GM12874 (cell line): Measurements from ENCODE around the gene SLITRK2.

Source experiments
- TF ChIP-seq, protein P1 (sequence below): IDR thresholded peaks from 2 replicates; pipeline ENCODE4 v1.5.1; 2011; ENCODE audit warnings: low read depth, mild to moderate bottlenecking, control low read depth, low read length, moderate library complexity; ENCODE audit not compliant: insufficient read depth

The SLITRK2 gene

GRCh38 chrX:145832796-145833195 lies 15.2 kb downstream of the SLITRK2 start:
- TF ChIP-seq, protein P1, sequence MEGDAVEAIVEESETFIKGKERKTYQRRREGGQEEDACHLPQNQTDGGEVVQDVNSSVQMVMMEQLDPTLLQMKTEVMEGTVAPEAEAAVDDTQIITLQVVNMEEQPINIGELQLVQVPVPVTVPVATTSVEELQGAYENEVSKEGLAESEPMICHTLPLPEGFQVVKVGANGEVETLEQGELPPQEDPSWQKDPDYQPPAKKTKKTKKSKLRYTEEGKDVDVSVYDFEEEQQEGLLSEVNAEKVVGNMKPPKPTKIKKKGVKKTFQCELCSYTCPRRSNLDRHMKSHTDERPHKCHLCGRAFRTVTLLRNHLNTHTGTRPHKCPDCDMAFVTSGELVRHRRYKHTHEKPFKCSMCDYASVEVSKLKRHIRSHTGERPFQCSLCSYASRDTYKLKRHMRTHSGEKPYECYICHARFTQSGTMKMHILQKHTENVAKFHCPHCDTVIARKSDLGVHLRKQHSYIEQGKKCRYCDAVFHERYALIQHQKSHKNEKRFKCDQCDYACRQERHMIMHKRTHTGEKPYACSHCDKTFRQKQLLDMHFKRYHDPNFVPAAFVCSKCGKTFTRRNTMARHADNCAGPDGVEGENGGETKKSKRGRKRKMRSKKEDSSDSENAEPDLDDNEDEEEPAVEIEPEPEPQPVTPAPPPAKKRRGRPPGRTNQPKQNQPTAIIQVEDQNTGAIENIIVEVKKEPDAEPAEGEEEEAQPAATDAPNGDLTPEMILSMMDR = no peak

- TF ChIP-seq, protein P1 = no peak
Measured at GRCh38 chrX:145840531-145840930, 22.9 kb downstream of the SLITRK2 start.

DNA sequence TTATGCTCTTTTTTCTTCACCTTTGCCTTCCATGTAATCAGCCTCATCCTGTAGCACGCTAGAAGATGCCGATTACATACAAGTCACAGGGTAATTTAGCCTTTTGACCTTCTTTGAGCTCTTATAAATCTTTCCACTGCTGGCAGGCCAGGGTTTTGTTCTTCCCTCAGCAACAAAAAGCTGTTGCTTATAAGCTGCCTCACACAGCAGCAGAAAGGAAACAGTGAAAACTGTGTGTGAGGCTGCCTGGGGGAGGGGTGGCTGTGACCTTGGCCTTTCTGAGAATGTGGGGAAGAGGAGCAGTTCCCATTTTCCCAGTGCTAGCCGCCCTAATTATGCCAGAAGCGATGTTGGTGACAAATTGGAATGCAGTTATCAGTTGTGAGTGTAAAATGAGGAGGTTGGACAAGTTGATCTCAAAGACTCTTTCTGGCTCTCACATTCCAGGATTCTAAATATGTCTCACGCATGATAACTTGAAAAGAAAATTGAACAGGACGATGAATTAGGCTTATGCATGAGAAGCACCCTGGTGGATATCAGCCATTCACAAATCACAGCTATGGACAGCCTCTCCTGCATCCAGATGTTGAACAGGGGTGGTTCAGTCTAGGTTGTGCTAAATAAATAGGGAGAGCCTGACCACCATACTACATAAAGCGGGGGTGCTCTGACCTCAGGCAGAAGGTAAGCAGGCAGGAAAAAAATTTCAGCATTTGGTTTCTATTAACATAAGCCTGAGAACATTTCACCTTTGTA lies 25.7 kb downstream of the SLITRK2 start:
- TF ChIP-seq, protein P1 = no peak

- TF ChIP-seq, protein P1 = no peak
Measured at GRCh38 chrX:145844886-145845285, 27.3 kb downstream of the SLITRK2 start.

DNA sequence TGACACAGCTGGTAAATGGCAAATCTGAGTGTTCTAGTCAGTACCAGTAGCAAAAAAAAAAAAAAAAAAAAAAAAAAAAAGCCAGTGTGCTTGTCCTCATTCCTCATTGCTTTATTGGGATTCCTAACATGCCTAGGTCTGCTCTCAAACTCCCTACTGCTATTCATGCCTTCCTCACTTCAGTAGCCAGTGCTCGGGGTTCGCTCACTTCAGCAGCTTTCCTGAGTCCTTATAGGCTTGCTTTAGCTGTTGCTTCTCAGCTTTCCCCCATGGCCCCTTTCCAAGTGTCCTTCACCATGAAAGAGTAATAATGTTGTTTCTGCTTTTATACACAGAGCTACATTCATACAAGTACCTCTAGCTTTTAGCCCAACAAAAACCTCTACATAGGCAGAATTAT lies 30.8 kb downstream of the SLITRK2 start:
- TF ChIP-seq, protein P1 = no peak

- TF ChIP-seq, protein P1 = no peak
Measured at GRCh38 chrX:145848857-145849256, 31.2 kb downstream of the SLITRK2 start.

DNA sequence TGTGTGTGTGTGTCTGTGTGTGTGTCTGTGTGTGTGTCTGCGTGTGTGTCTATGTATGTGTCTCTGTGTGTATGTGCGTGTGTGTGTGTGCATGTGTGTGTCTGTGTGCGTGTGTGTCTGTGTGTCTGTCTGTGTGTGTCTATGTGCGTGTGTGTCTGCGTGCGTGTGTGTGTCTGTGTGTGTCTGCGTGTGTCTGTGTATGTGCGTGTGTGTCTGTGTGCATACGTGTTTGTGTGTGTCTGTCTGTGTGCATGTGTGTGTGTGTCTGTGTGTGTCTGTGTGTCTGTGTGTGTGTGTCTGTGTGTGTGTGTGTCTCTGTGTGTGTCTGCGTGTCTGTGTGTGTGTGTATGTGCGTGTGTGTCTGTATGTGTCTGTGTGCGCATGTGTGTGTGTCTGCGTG lies 35.6 kb downstream of the SLITRK2 start:
- TF ChIP-seq, protein P1 = no peak
